Natural killer cell (primary cell): ENCODE data around the gene LDLRAD4. TPM values are rescaled to one million over a fixed set of nuclear protein-coding genes. Genes with fewer than 3 reads are reported as not detected.
A peak's percentile ranks its signal among the peaks of the same experiment; 100 is the strongest.

Experiments used
- ATAC-seq, 3 donors: fragments of 150-1000 bp in 2 of 3; fragments of 200-7000 bp in 1 of 3; cut with Tn5 transposase; 1 replicate in 1 of 3; 2 replicates in 2 of 3; pipeline ENCODE4 v1.10.0; 2021; ENCODE audit warnings: mild to moderate bottlenecking in 2 of 3, moderate library complexity in 2 of 3
- DNase-seq, 2 donors: peaks; one replicate each; pipeline versions ENCODE4 v3.0.0 to v3.0.0-alpha.2; 2013 to 2021; ENCODE audit warnings: mixed read lengths in 1 of 2
- H3K27ac ChIP-seq: one replicate; pipeline ENCODE4 v1.5.1; 2013; ENCODE audit warnings: mild to moderate bottlenecking, low read length
- H3K27me3 ChIP-seq: one replicate; pipeline ENCODE4 v1.6.1; 2013; ENCODE audit warnings: low read length; ENCODE audit not compliant: control insufficient read depth, insufficient read depth
- H3K36me3 ChIP-seq: one replicate; pipeline ENCODE4 v1.6.1; 2013; ENCODE audit warnings: low read length; ENCODE audit not compliant: control insufficient read depth, insufficient read depth
- H3K4me1 ChIP-seq: one replicate; pipeline ENCODE4 v1.6.1; 2013; ENCODE audit warnings: low read length; ENCODE audit not compliant: control insufficient read depth, insufficient read depth
- H3K4me3 ChIP-seq: one replicate; pipeline ENCODE4 v1.5.1; 2013; ENCODE audit warnings: low read length
- H3K9me3 ChIP-seq: one replicate; pipeline ENCODE4 v1.6.1; 2013; ENCODE audit warnings: low read length; ENCODE audit not compliant: control insufficient read depth, insufficient read depth
- H3K27ac Mint-ChIP-seq, 2 donors: one replicate each; pipeline ENCODE4 v1.8.0; 2022; ENCODE audit warnings: mild to moderate bottlenecking in 2 of 2, mixed read lengths in 2 of 2, moderate library complexity in 1 of 2
- H3K27me3 Mint-ChIP-seq, 2 donors: one replicate each; pipeline ENCODE4 v1.8.0; 2022; ENCODE audit warnings: low read depth in 2 of 2, mixed read lengths in 2 of 2
- H3K36me3 Mint-ChIP-seq: one replicate; pipeline ENCODE4 v1.8.0; 2022; ENCODE audit warnings: mixed read lengths
- H3K4me1 Mint-ChIP-seq, 2 donors: one replicate each; pipeline ENCODE4 v1.8.0; 2022; ENCODE audit warnings: mixed read lengths in 2 of 2
- H3K4me3 Mint-ChIP-seq: one replicate; pipeline ENCODE4 v1.8.0; 2022; ENCODE audit warnings: mild to moderate bottlenecking, moderate library complexity, mixed read lengths
- H3K9me3 Mint-ChIP-seq, 2 donors: one replicate each; pipeline ENCODE4 v1.8.0; 2022; ENCODE audit warnings: mixed read lengths in 2 of 2
- CTCF ChIP-seq: fragments of 200-600 bp; IDR thresholded peaks from one replicate; pipeline ENCODE4 v1.8.0; 2022; ENCODE audit warnings: antibody characterized with exemption
- WGBS: methylation state at CpG from one replicate; pipeline ENCODE4 v1.1.7; 2013; ENCODE audit warnings: missing lambda C conversion rate; ENCODE audit not compliant: insufficient coverage; 5-methylcytosine and 5-hydroxymethylcytosine counted together
- intact Hi-C: fragments of 100-400 bp; cut with micrococcal nuclease; formaldehyde crosslinking; loops from one replicate; pipeline ENCODE4 v1.14.2; 2022
- total RNA-seq, 4 donors: library from RNA; stranded (reverse); fragments of 120-200 nt in 1 of 4; gene quantifications; one replicate each; pipeline versions ENCODE4 v1.2.3 to v1.2.4, GENCODE V29; 2013 to 2022

Gene LDLRAD4
- total RNA-seq, 3 donors from 2014 or later (not counting 1 experiment from before 2014, with no cell fraction given): 24.0 to 36.3 (median 29.2) TPM

- ATAC-seq (no peak), DNase-seq (no peak)
- H3K9me3 Mint-ChIP-seq: no peaks in the 10 kb centered on the region
- Histone ChIP-seq H3K4me3 (no peak overlapping the region), H3K9me3 (no peaks in the 10 kb centered on the region), H3K36me3 (no peaks in the 10 kb centered on the region), H3K27me3 (no peaks in the 10 kb centered on the region), H3K27ac (no peak overlapping the region), H3K4me1 (peaks cover 3% of the 10 kb centered on the region)
- H3K27me3 Mint-ChIP-seq: peaks cover 7 to 28% of the 10 kb centered on the region in 2 donors
- no peaks in the 10 kb centered on the region for H3K4me1 Mint-ChIP-seq
- no peak overlapping the region for H3K27ac Mint-ChIP-seq
- no CpG with 5 or more reads among the region's 1 CpG for WGBS
- H3K4me3 Mint-ChIP-seq: no peak overlapping the region
- no peak for TF ChIP-seq CTCF
- intact Hi-C loops: no loop called here
- no peaks in the 10 kb centered on the region for H3K36me3 Mint-ChIP-seq
Observed at GRCh38 chr18:13269013-13269280, 50.4 kb downstream of the LDLRAD4 start.

- WGBS: 72% methylated on average over 10 of the region's 10 CpGs
- no peaks in the 10 kb centered on the region for H3K4me1 Mint-ChIP-seq
- Histone ChIP-seq H3K27ac (no peak overlapping the region), H3K4me3 (no peak overlapping the region), H3K4me1 (peaks cover 3% of the 10 kb centered on the region), H3K36me3 (no peaks in the 10 kb centered on the region), H3K27me3 (no peaks in the 10 kb centered on the region), H3K9me3 (no peaks in the 10 kb centered on the region)
- no peak overlapping the region for H3K27ac Mint-ChIP-seq
- no peaks in the 10 kb centered on the region for H3K36me3 Mint-ChIP-seq
- H3K9me3 Mint-ChIP-seq: no peaks in the 10 kb centered on the region
- ATAC-seq: no peak
- no peak overlapping the region for H3K4me3 Mint-ChIP-seq
- peaks cover 11 to 28% of the 10 kb centered on the region in 2 donors for H3K27me3 Mint-ChIP-seq
- intact Hi-C loops: no loop called here
- peak in 1 of 2 donors; percentile 43 for DNase-seq
- no peak for TF ChIP-seq CTCF
Observed at GRCh38 chr18:13269521-13270011, 51.0 kb downstream of the LDLRAD4 start.

- no peaks in the 10 kb centered on the region for H3K36me3 Mint-ChIP-seq
- no peaks in the 10 kb centered on the region for H3K4me1 Mint-ChIP-seq
- intact Hi-C loops: no loop called here
- no peak overlapping the region for H3K4me3 ChIP-seq
- no peaks in the 10 kb centered on the region for H3K36me3 ChIP-seq
- no peak overlapping the region for H3K4me3 Mint-ChIP-seq
- H3K9me3 ChIP-seq: no peaks in the 10 kb centered on the region
- ATAC-seq: no peak
- TF ChIP-seq CTCF: no peak
- no peak overlapping the region for H3K27ac ChIP-seq
- no peaks in the 10 kb centered on the region for H3K27me3 ChIP-seq
- peaks cover 3% of the 10 kb centered on the region for H3K4me1 ChIP-seq
- H3K9me3 Mint-ChIP-seq: no peaks in the 10 kb centered on the region
- no peak overlapping the region for H3K27ac Mint-ChIP-seq
- WGBS: 92% methylated on average over 11 of the region's 11 CpGs
- DNase-seq: no peak
- H3K27me3 Mint-ChIP-seq: peaks cover 7 to 28% of the 10 kb centered on the region in 2 donors
Observed at GRCh38 chr18:13270279-13270855, 51.8 kb downstream of the LDLRAD4 start.

- Histone ChIP-seq H3K36me3 (no peaks in the 10 kb centered on the region), H3K27me3 (no peaks in the 10 kb centered on the region), H3K4me1 (no peaks in the 10 kb centered on the region), H3K4me3 (no peak overlapping the region), H3K9me3 (no peaks in the 10 kb centered on the region), H3K27ac (no peak overlapping the region)
- DNase-seq (no peak), ATAC-seq (no peak)
- Mint-ChIP-seq H3K27me3 (peaks cover 7 to 28% of the 10 kb centered on the region in 2 donors), H3K9me3 (no peaks in the 10 kb centered on the region), H3K4me3 (no peak overlapping the region), H3K27ac (no peak overlapping the region), H3K4me1 (no peaks in the 10 kb centered on the region), H3K36me3 (no peaks in the 10 kb centered on the region)
- TF ChIP-seq CTCF: no peak
- intact Hi-C loops: no loop called here
- 96% methylated on average over 16 of the region's 16 CpGs for WGBS
Observed at GRCh38 chr18:13271302-13271911, 52.8 kb downstream of the LDLRAD4 start.
